Thyroid gland (tissue), 4 donors: ENCODE results near the gene TSPO.

Source experiments
- CTCF ChIP-seq, 6 experiments: fragments of 200-600 bp in 3 of 6; fragments of 450-650 bp in 3 of 6; sonication (generic) in 3 of 6; IDR thresholded peaks; one replicate each; pipeline ENCODE4 v1.5.1; 2016 to 2019; ENCODE audit warnings: antibody characterized with exemption in 6 of 6, mild to moderate bottlenecking in 2 of 6, inconsistent platforms in 1 of 6, moderate library complexity in 1 of 6
- POLR2A ChIP-seq, 2 donors: fragments of 450-650 bp; IDR thresholded peaks; one replicate each; pipeline ENCODE4 v1.6.1; 2017; ENCODE audit warnings: antibody characterized with exemption in 2 of 2, mild to moderate bottlenecking in 2 of 2, moderate library complexity in 1 of 2

- no peak for TF ChIP-seq CTCF (IDR thresholded peaks at IDR 0.05)
- TF ChIP-seq POLR2A (IDR thresholded peaks at IDR 0.05) = no peak
Observed at GRCh38 chr22:43156413-43156812, 5.1 kb downstream of the TSPO start.
